NCI-H1105 (cell line): ENCODE data around the gene GDF2.
A peak's percentile ranks its signal among the peaks of the same experiment; 100 is the strongest.

Experiments used
- DNase-seq: peaks from one replicate; lab custom pipeline; 2025; lab: John Stamatoyannopoulos, UW

Gene GDF2

GRCh38 chr10:47351899-47352815, 29.9 kb downstream of the GDF2 start:
- DNase-seq = no peak

GRCh38 chr10:47353351-47353750, 31.1 kb downstream of the GDF2 start:
- no peak for DNase-seq

GRCh38 chr10:47354165-47354564, 31.9 kb downstream of the GDF2 start:
- no peak for DNase-seq

- no peak for DNase-seq
These were observed 32.6 kb downstream of the GDF2 start for GRCh38 chr10:47354900-47355299.

DNA sequence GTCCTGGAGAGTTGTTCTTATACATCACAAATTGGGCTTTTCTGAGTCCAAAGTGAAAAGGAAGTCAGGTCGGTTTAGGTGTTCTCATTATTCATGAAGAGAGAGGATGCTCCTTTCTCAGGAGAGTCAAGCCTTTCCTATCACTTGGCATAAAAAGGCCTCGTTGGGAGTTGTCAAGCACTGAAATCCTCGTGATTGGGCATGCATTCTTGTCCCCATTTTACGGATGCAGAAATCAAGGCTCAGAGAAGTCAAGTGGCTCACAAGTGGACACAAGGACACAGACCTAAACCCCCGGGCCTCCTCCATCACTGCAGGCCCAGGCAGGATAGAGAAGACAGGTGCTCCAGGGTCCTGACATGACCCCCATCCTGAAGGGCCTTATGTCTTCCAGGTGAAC, 34.5 kb downstream of the GDF2 start:
- no peak for DNase-seq

DNA sequence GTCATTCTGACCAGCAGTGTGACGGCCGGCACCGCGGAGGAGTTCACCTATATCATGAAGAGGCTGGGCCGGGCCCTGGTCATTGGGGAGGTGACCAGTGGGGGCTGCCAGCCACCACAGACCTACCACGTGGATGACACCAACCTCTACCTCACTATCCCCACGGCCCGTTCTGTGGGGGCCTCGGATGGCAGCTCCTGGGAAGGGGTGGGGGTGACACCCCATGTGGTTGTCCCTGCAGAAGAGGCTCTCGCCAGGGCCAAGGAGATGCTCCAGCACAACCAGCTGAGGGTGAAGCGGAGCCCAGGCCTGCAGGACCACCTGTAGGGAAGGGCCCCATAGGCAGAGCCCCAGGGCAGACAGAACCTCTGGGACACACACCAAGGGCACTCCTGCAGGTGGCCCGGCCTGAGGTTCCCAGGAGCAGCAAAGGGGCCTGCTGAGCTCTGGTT, 34.9 kb downstream of the GDF2 start:
- DNase-seq = no peak

GRCh38 chr10:47357911-47358310, 35.7 kb downstream of the GDF2 start:
- no peak for DNase-seq

DNA sequence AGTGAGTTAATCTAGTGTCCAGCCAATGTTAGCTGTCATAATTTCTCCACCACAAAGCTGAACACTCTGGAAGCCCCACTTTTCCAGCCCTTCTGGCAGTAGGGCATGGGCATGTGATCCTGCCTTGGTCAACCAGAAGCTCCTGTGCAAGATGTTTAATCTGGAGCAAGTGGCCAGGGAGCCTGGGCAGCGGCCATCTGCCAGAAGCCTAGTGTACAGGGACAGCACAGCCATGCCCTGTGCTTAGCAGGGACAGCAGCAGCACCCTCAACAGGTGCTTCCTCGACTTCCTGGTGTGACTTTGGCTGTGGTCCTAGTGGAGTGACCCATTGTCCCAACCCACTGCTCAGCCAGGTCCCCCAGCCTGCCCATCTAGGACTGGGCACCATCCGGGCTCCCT, 36.2 kb downstream of the GDF2 start:
- no peak for DNase-seq

- no peak for DNase-seq
These were observed 36.8 kb downstream of the GDF2 start for GRCh38 chr10:47359101-47359500.

DNA sequence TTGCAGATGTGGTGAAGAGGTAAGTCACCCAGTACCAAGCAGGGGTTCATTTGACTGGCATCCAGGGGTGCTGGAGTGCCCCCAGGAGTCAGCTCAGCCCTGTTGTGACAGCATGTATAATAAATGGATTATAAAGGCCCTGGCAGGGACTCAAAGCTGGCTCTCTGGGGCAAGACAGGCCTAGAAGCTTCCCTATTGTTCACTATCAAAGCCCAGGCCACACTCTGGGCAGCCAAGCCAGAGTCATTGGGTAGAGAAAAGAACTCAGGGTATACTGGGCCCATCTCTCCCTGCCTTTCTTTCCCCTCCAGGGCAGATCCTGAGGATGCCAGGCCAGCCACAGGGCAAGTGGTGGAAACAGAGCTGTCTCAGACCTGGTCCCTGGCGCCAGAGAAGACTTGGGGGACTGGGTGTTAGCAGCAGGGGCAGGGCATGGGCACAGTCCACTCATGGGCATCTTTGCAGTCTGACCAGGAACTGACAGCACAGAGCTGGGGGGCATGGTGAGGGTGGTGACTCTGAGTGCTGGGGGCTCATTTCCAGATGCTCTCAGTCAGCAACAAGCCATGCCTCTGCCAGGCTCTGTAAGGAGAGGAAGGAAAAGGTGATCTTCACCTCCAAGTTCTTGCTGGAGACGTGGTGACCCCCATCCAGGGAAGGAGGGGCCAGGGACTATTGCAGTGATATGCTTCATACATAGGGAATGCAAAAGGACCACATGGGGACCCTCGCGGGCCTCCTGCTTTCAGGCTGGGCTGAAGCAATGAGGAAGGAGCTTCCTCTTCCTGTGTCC, 37.6 kb downstream of the GDF2 start:
- DNase-seq = no peak

GRCh38 chr10:47360419-47361040, 38.3 kb downstream of the GDF2 start:
- no peak for DNase-seq

- peak; percentile 12 for DNase-seq
These were observed 39.0 kb downstream of the GDF2 start for GRCh38 chr10:47361293-47361692.

GRCh38 chr10:47362199-47362598, 39.9 kb downstream of the GDF2 start:
- DNase-seq = no peak

GRCh38 chr10:47363781-47364180, 41.5 kb downstream of the GDF2 start:
- no peak for DNase-seq

DNA sequence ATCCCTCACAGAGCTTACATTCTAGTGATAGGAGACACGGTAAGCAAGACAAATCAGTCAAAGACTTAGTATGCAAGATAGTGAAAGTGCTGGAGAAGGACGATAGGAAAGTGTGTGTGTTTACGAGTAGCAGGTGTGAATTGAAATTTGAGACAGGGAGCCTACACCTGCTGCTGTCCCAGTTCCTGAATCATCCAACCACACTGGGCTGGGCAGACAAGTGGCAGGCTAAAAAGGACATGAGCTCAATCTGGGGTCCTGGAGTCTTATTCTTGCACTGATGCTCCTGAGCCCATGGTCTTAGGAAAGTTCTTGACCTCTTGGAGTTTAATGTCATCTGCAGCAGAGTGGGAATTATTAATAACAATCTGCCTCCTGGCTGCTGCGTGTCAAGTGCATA, 42.1 kb downstream of the GDF2 start:
- no peak for DNase-seq

DNA sequence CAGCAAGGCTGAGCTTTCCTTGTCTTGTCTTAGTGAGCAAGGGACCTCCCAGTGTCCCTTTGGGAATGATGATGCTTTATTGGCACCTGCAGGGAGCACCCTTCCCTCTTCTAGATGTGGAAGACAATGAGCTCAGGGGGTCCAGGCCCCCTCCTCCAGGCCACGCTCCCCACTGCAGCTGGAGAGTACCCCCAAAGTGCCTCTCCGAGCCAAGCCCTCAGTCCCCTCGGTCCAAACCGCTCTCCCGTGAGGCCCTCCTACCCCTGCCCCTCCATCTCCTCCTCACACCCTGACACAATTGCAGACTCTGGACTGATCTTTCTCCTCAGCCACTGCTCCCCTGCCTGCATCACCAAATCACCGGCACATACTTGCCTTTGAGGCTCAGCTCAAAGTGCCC, 42.7 kb downstream of the GDF2 start:
- no peak for DNase-seq

DNA sequence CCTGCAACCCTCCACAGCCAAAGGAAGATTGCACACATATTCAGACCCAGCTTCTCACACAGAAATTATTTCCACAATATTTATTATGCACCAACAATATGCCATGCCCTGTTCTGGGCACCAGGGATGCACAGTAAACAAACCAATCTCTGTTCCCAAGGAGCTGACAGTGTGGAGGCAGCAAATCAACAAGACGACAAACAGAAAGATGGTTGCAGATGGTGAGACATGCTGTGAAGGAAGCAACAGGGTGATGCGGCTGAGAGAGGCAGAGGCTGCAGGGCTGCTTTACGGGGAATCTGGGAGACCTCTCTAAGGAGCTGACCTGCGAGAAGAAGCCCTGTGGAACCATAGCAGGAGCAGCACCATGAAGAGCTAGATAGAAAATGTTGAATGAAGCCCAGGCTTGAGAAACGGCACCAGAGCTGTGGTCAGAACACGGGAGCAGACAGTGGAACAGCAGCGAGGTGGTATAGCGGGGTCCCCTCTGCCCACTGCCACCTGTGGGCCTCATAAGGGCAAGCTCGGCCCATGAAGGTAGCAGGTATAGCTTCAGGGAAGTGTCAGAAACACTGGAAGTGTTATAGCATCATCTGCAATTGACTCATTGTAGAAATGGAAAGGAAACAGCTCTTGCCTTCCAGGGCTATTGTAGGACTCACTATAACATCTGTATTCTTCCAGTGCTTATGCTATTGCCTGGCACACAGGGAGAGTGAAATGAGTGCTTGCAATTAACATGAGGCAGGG, 43.4 kb downstream of the GDF2 start:
- no peak for DNase-seq

DNA sequence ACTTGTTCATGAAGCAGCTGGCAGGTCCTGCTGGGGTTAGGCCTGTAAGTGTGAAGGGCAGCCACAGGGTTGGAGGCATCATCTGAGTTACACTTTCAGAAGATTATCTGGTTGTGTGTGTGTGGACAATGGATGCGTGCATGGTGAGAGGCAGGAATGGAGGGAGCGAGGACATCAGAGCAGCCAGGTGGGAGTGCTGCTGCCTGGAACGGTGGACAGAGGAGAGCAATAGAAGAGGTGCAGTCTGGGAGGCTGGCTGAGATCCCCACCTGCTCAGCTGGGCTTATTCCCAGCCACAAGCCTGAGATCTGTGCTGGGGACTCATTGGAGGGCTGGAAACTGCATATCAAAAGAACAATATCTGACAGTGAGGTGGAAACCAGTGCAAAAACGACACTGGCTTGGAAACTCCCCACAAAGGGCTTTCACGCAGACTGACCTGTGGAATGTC, 44.0 kb downstream of the GDF2 start:
- DNase-seq = no peak

- no peak for DNase-seq
These were observed 44.6 kb downstream of the GDF2 start for GRCh38 chr10:47366731-47367460.

DNA sequence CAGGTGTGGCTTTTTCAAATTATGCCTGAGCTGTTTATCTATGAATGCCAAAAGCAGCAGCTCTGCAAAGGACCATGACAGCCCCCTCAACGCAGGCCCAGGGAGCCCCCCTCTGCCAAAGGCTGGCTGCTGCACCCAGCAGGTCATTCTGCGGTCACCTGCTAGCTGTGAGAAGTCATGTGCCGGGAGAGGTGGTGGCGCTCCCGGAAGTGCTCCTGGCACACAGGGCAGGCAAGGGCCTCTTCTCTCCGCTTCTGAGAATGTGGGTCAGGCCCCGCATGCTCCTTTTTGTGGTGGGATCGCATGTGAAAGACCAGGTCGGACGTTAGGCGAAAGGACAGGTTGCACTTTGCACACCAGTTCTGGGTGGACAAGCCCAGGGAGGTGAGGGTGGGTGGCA, 45.4 kb downstream of the GDF2 start:
- DNase-seq = no peak
